SK-N-SH (cell line): ENCODE data around the gene RBMS3. TPM values are rescaled to one million over a fixed set of nuclear protein-coding genes. Genes with fewer than 3 reads are reported as not detected.

Experiments
- CTCF ChIA-PET: fragments of 300-600, 350-600 bp; formaldehyde crosslinking; extraction: SDS; loops from one replicate; lab custom pipeline; 2021; lab: Yijun Ruan, JAX
- POLR2A ChIA-PET: fragments of 350-600 bp; sonication (Branson Sonifier 250); formaldehyde crosslinking; extraction: SDS; loops from one replicate; lab custom pipeline; 2020; ENCODE audit warnings: antibody characterized with exemption, inconsistent platforms; lab: Yijun Ruan, JAX
- DNase-seq: peaks from one replicate; pipeline ENCODE4 v3.0.0; 2012
- H2AFZ ChIP-seq: fragments of 200-600 bp; sonication (generic); 2 replicates; pipeline ENCODE4 v1.8.1; 2016; ENCODE audit warnings: antibody characterized with exemption, mild to moderate bottlenecking, low read depth
- H3F3A ChIP-seq: fragments of 200-600 bp; sonication (generic); replicated peaks from 2 replicates; pipeline ENCODE3; 2016; ENCODE audit warnings: antibody characterized with exemption, mild to moderate bottlenecking; ENCODE audit not compliant: insufficient read depth
- H3K27ac ChIP-seq, 2 experiments: fragments of 200-500 bp in 1 of 2; fragments of 200-600 bp in 1 of 2; sonication (Bioruptor generic) in 1 of 2; sonication (generic), shearing (Covaris generic) in 1 of 2; 2 replicates each; pipeline versions ENCODE4 v1.5.1 to v1.6.1; 2014 to 2016; ENCODE audit warnings: low read depth in 2 of 2, inconsistent platforms in 1 of 2, low read length in 1 of 2, mild to moderate bottlenecking in 1 of 2, mixed read lengths in 1 of 2
- H3K27me3 ChIP-seq: fragments of 200-600 bp; sonication (generic), shearing (Covaris generic); 2 replicates; pipeline ENCODE4 v1.6.1; 2016; ENCODE audit warnings: mixed run types; ENCODE audit not compliant: insufficient read depth
- H3K36me3 ChIP-seq, 2 experiments: fragments of 200-500 bp in 1 of 2; fragments of 200-600 bp in 1 of 2; sonication (Bioruptor generic) in 1 of 2; sonication (generic) in 1 of 2; replicated peaks in 1 of 2; 2 replicates each; pipeline versions ENCODE3 to v1.5.1; 2014 to 2016; ENCODE audit warnings: low read length in 1 of 2, mild to moderate bottlenecking in 1 of 2; ENCODE audit not compliant: insufficient read depth in 2 of 2, control insufficient read depth in 1 of 2
- H3K4me1 ChIP-seq, 2 experiments: fragments of 200-500 bp in 1 of 2; fragments of 200-600 bp in 1 of 2; sonication (Bioruptor generic) in 1 of 2; sonication (generic), shearing (Covaris generic) in 1 of 2; 2 replicates each; pipeline versions ENCODE4 v1.5.1 to v1.6.1; 2014 to 2016; ENCODE audit warnings: low read depth in 1 of 2, low read length in 1 of 2, mixed run types in 1 of 2; ENCODE audit not compliant: insufficient read depth in 2 of 2, control insufficient read depth in 1 of 2
- H3K4me2 ChIP-seq: fragments of 200-600 bp; sonication (generic), shearing (Covaris generic); 2 replicates; pipeline ENCODE4 v1.6.1; 2017; ENCODE audit warnings: mixed run types
- H3K4me3 ChIP-seq, 2 experiments: fragments of 200-500 bp in 1 of 2; fragments of 200-600 bp in 1 of 2; sonication (Bioruptor generic) in 1 of 2; sonication (generic), shearing (Covaris generic) in 1 of 2; 2 replicates each; pipeline versions ENCODE4 v1.5.1 to v1.8.1; 2014 to 2016; ENCODE audit warnings: low read depth in 2 of 2, inconsistent platforms in 1 of 2, low read length in 1 of 2, mild to moderate bottlenecking in 1 of 2, mixed read lengths in 1 of 2, moderate library complexity in 1 of 2
- H3K79me2 ChIP-seq: fragments of 200-600 bp; sonication (generic); 2 replicates; pipeline ENCODE4 v1.8.1; 2017; ENCODE audit warnings: mild to moderate bottlenecking; ENCODE audit not compliant: insufficient read depth
- H3K9ac ChIP-seq: fragments of 200-600 bp; sonication (generic); 2 replicates; pipeline ENCODE4 v1.6.1; 2017; ENCODE audit warnings: mixed run types
- H3K9me2 ChIP-seq: fragments of 200-600 bp; sonication (generic); 2 replicates; pipeline ENCODE4 v1.6.1; 2017; ENCODE audit warnings: mixed run types
- H3K9me3 ChIP-seq: fragments of 200-600 bp; sonication (generic); 2 replicates; pipeline ENCODE4 v1.6.1; 2017; ENCODE audit warnings: mixed run types, mild to moderate bottlenecking, moderate library complexity
- H4K20me1 ChIP-seq: fragments of 200-600 bp; sonication (generic); 2 replicates; pipeline ENCODE4 v1.6.1; 2017; ENCODE audit warnings: mild to moderate bottlenecking, mixed run types; ENCODE audit not compliant: insufficient read depth
- CHD2 ChIP-seq: fragments of 150-350 bp; IDR thresholded peaks from 2 replicates; pipeline ENCODE4 v1.6.1; 2018; ENCODE audit warnings: low read length; ENCODE audit not compliant: partially characterized antibody
- EP300 ChIP-seq, 2 experiments: IDR thresholded peaks; 2 replicates each; pipeline versions ENCODE4 v1.4.0 to v1.6.1; 2012; ENCODE audit warnings: borderline replicate concordance in 1 of 2, low read depth in 1 of 2, low read length in 1 of 2
- EZH2phosphoT487 ChIP-seq: fragments of 200-600 bp; sonication (generic); IDR thresholded peaks from 2 replicates; pipeline ENCODE4 v1.6.1; 2017; ENCODE audit warnings: low read depth, mixed run types, mild to moderate bottlenecking, antibody characterized with exemption, moderate library complexity, borderline replicate concordance
- FOSL2 ChIP-seq: IDR thresholded peaks from 2 replicates; pipeline ENCODE4 v1.4.0; 2012; ENCODE audit warnings: low read depth, mild to moderate bottlenecking, moderate library complexity, borderline replicate concordance
- GABPA ChIP-seq: IDR thresholded peaks from 2 replicates; pipeline ENCODE4 v1.4.0; 2012; ENCODE audit warnings: low read depth, mild to moderate bottlenecking
- GATA2 ChIP-seq: sonication (generic); formaldehyde crosslinking; IDR thresholded peaks from 2 replicates; pipeline ENCODE4 v1.5.0; 2020; ENCODE audit warnings: mild to moderate bottlenecking, missing genetic modification reagents
- NFIC ChIP-seq: IDR thresholded peaks from 2 replicates; pipeline ENCODE4 v1.4.0; 2012; ENCODE audit warnings: borderline replicate concordance
- NRF1 ChIP-seq: IDR thresholded peaks from 2 replicates; pipeline ENCODE4 v1.6.1; 2012; ENCODE audit warnings: low read depth, mild to moderate bottlenecking, low read length
- PBX3 ChIP-seq: IDR thresholded peaks from 2 replicates; pipeline ENCODE4; 2012
- RCOR1 ChIP-seq: fragments of 150-350 bp; IDR thresholded peaks from 2 replicates; pipeline ENCODE4 v1.6.1; 2017; ENCODE audit warnings: antibody characterized with exemption, low read length
- RFX5 ChIP-seq: IDR thresholded peaks from 2 replicates; pipeline ENCODE4 v1.6.1; 2012; ENCODE audit warnings: mild to moderate bottlenecking, improper control_type of control experiment, low read length
- RXRA ChIP-seq: IDR thresholded peaks from 2 replicates; pipeline ENCODE4 v1.4.0; 2012; ENCODE audit warnings: low read depth, mild to moderate bottlenecking, borderline replicate concordance
- TAF1 ChIP-seq: IDR thresholded peaks from 2 replicates; pipeline ENCODE4 v1.6.1; 2012; ENCODE audit warnings: low read depth, mild to moderate bottlenecking, low read length, moderate library complexity, borderline replicate concordance
- USF1 ChIP-seq: IDR thresholded peaks from 2 replicates; pipeline ENCODE4 v1.4.0; 2012; ENCODE audit warnings: low read depth, borderline replicate concordance
- WGBS: methylation state at CpG from one replicate; pipeline ENCODE4 v1.1.6; 2017; ENCODE audit warnings: low lambda C conversion rate; 5-methylcytosine and 5-hydroxymethylcytosine counted together
- polyA plus RNA-seq, 3 experiments: library from polyadenylated mRNA; depleted of rRNA; stranded (reverse); fragments of >200 nt; gene quantifications; 2 replicates each; pipeline ENCODE4 v1.2.3, GENCODE V29; 2012

Gene RBMS3
- polyA plus RNA-seq, 1 of the 3 experiments (the other 2 are of a cell fraction): 8.2 TPM

- DNase-seq: no peak
- ChIA-PET CTCF (interaction anchor here (2.4 kb wide), 1 partner anchor 9 kb away, joined by 6 read pairs; no protein-coding TSS in a partner anchor), POLR2A (no interaction called here)
- H3K79me2 ChIP-seq: no peaks in the 10 kb centered on the region
- no peaks in the 10 kb centered on the region for H3K9me2 ChIP-seq
- no peaks in the 10 kb centered on the region for H3K27me3 ChIP-seq
- H3K36me3 ChIP-seq: peaks cover 0 to 2% of the 10 kb centered on the region in 2 experiments
- H4K20me1 ChIP-seq: no peaks in the 10 kb centered on the region
- H3K4me2 ChIP-seq: no peak overlapping the region
- H3K4me1 ChIP-seq: peaks cover 4 to 9% of the 10 kb centered on the region in 2 experiments; a peak in 3 of 4 replicates
- no peaks in the 10 kb centered on the region for H3K9me3 ChIP-seq
- 100% methylated on average over 2 of the region's 2 CpGs for WGBS
- H3F3A ChIP-seq: no peaks in the 10 kb centered on the region
- H3K9ac ChIP-seq: no peak overlapping the region
- no peak overlapping the region for H3K4me3 ChIP-seq
- no peak overlapping the region for H2AFZ ChIP-seq
- no peak for TF ChIP-seq NFIC
- H3K27ac ChIP-seq: no peak overlapping the region; a peak in 1 of 4 replicates
Observed at GRCh38 chr3:29926378-29926777, 645.5 kb downstream of the RBMS3 start.

GRCh38 chr3:29932696-29933325 is 651.9 kb downstream of the RBMS3 start:
- no peaks in the 10 kb centered on the region for H3K9me2 ChIP-seq
- H3K4me3 ChIP-seq: no peak overlapping the region
- CTCF ChIA-PET: no interaction called here
- H2AFZ ChIP-seq: no peak overlapping the region
- TF ChIP-seq EP300 (IDR thresholded peaks at IDR 0.05; ENCODE audit: borderline replicate concordance in 1 of 2, low read depth in 1 of 2, low read length in 1 of 2): peak in 1 of 2 experiments; percentile 61; a peak in 2 of 4 replicates
- no peak for TF ChIP-seq GABPA
- TF ChIP-seq CHD2: no peak
- H3K79me2 ChIP-seq: no peaks in the 10 kb centered on the region
- peaks cover 5 to 31% of the 10 kb centered on the region in 2 experiments; a peak in 3 of 4 replicates for H3K4me1 ChIP-seq
- H3F3A ChIP-seq: peaks cover 4% of the 10 kb centered on the region
- no peaks in the 10 kb centered on the region for H3K9me3 ChIP-seq
- no peak for DNase-seq
- POLR2A ChIA-PET: interaction anchor here (1.1 kb wide), 1 partner anchor 278 kb away, joined by 3 read pairs; no protein-coding TSS in a partner anchor
- peaks cover 5 to 7% of the 10 kb centered on the region in 2 experiments for H3K36me3 ChIP-seq
- peak overlapping the region in 1 of 2 experiments; percentile 86; a peak in 2 of 4 replicates for H3K27ac ChIP-seq
- no peak overlapping the region for H3K9ac ChIP-seq
- no peak overlapping the region for H3K4me2 ChIP-seq
- no peaks in the 10 kb centered on the region for H3K27me3 ChIP-seq
- 96% methylated on average over 2 of the region's 2 CpGs for whole genome bisulfite sequencing
- no peaks in the 10 kb centered on the region for H4K20me1 ChIP-seq

GRCh38 chr3:29933802-29934490 is 653.1 kb downstream of the RBMS3 start:
- Histone ChIP-seq H2AFZ (no peak overlapping the region), H3K4me2 (no peak overlapping the region), H3K4me1 (peaks cover 5 to 31% of the 10 kb centered on the region in 2 experiments; a peak in 3 of 4 replicates), H3K36me3 (peaks cover 11 to 13% of the 10 kb centered on the region in 2 experiments), H3K27ac (peak overlapping the region in 1 of 2 experiments; percentile 86; a peak in 2 of 4 replicates), H3K79me2 (no peaks in the 10 kb centered on the region), H3K9ac (no peak overlapping the region), H3F3A (peaks cover 4% of the 10 kb centered on the region), H3K9me2 (no peaks in the 10 kb centered on the region), H4K20me1 (no peaks in the 10 kb centered on the region), H3K27me3 (no peaks in the 10 kb centered on the region), H3K9me3 (no peaks in the 10 kb centered on the region), H3K4me3 (no peak overlapping the region)
- WGBS: 41% methylated on average over 3 of the region's 3 CpGs
- ChIA-PET CTCF (interaction anchor here (0.6 kb wide), 1 partner anchor 129 kb away, joined by 3 read pairs; no protein-coding TSS in a partner anchor), POLR2A (interaction anchor here (1.3 kb wide), 1 partner anchor 291 kb away, joined by 3 read pairs; no protein-coding TSS in a partner anchor)
- DNase-seq: no peak
- TF ChIP-seq TAF1 (no peak), NRF1 (no peak), USF1 (no peak), NFIC (no peak), FOSL2 (no peak), EZH2phosphoT487 (no peak), GABPA (no peak), RFX5 (no peak), RCOR1 (no peak), RXRA (no peak), GATA2 (no peak), PBX3 (no peak)
